GM21529 (cell line): ENCODE results near the gene BSDC1.
A peak's percentile ranks its signal among the peaks of the same experiment; 100 is the strongest.

Experiments used
- ATAC-seq: cut with Tn5 transposase; IDR thresholded peaks from one replicate; pipeline ENCODE4 v1.9.1; 2021; ENCODE audit not compliant: unreplicated experiment

The BSDC1 gene

GRCh38 chr1:32337855-32338636, 56.2 kb downstream of the BSDC1 start:
- ATAC-seq, result no peak

DNA sequence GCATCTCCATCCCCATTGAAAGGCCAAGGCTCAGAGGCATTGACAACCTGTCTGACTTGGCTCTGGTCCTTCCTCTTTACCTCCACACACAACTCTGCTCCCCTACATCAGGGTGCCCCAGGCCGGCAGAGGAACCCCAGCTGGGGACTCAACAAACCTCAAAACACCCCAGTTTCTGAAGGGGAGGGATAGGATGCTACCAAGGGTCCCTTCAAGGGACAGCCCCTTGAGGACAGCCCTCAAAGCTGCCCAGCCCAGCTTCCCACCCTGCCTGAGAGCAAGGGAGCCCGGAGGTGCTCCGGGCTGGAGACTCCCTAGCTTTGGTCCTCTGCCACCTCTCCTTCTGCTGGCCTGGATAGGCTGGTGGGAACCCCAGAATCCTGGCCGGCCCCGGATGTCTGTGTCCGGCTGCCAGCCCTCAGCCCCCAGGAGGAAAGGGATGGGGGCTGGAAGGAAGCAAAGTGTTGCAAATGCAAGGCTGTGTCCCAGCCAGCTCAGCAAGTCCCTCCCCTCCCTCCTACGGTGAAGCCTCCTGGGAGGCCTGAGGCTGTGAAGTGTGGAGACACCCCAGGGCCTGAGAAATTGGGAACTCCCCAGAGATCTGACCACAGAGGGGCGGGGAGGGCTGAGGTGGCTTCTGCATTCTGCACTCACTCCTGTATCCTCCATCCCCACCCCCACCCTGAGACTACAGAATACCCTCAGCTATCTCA, 57.1 kb downstream of the BSDC1 start:
- ATAC-seq, result peak; percentile 23

DNA sequence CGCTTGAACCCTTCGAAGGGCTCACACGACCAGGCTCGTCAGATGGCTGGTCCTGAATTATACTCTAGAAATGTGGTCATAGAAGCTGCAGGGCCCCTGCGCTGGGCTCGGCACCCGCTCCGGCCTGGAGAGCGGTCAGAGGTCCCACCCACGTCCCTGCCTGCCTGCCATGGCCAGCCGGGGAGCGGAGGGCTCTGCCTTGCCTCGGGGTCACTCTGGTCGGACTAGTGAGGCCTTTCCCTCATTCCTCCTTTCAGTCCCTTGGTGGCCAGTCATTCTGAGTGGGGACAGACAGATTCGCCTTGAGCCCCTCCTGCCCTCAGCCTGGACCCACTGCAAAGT, 57.7 kb downstream of the BSDC1 start:
- ATAC-seq, result no peak

GRCh38 chr1:32335790-32336590, 58.3 kb downstream of the BSDC1 start, which contains the start of gene MARCKSL1:
Gene MARCKSL1 (minus strand): TSS chr1:32336233. CDS start chr1:32336033, 200 bp downstream.
- peak; percentile 36 for ATAC-seq

DNA sequence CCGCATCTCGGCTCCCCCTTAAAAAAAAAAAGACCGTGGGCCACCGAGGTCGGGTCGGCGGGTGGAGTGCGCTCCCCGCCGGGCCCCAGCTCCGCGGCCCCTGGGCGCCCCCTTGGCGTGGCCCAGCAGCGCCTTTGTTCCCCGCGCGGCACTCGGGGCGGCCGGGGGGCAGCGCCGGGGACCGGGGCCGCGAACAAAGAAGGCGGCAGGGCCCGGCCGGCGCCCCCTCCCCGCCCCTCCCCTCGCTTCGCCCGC, 58.8 kb downstream of the BSDC1 start:
- ATAC-seq, result no peak

GRCh38 chr1:32334864-32335534, 59.2 kb downstream of the BSDC1 start:
- no peak for ATAC-seq

DNA sequence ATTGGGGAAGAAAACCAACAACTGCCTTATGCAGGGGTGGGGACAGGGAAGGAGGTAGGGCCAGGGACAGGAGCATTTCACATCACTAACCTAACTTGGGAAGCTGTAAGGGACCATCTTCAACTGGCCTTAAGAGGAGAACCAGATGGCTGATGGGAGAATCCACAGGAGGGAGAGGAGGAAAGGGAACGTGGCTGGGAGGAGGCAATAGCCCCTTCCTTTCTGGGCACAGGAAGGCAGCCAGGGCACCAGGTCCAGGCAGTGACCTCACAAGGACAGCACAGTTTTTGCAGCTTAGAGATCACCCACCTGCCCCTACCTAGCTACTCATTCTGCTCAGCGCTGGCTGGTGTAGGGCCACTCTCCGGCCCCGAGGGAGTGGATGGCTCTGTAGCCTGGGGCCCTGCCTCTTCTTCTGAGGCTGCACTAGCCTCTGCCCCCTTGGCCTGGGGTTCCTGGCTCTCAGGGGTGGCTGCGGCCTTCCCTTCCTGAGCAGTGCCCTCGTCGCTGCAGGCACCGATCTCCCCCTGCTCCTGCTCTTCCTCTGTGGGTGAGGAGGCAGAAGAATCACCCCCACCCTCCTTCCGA, 59.9 kb downstream of the BSDC1 start:
- no peak for ATAC-seq

DNA sequence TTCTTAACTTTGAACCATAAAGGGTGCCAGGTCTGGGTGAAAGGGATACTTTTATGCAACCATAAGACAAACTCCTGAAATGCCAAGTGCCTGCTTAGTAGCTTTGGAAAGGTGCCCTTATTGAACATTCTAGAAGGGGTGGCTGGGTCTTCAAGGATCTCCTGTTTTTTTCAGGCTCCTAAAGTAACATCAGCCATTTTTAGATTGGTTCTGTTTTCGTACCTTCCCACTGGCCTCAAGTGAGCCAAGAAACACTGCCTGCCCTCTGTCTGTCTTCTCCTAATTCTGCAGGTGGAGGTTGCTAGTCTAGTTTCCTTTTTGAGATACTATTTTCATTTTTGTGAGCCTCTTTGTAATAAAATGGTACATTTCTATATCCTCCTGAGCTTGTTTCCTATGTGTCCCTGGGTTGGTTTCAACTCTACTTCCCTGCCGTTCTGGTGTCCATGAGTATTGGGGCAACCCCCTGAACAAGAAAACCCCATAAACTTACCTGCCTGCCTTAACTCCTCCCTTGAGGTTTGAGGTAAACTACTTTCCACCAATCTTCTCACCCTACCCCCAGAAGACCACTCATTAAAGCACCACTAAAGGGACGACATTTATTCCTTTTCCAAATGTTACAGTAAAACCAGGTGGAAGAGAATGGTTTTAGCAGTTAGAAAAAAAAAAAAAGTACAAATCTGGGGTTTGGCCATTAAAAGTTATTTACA, 60.8 kb downstream of the BSDC1 start:
- no peak for ATAC-seq

DNA sequence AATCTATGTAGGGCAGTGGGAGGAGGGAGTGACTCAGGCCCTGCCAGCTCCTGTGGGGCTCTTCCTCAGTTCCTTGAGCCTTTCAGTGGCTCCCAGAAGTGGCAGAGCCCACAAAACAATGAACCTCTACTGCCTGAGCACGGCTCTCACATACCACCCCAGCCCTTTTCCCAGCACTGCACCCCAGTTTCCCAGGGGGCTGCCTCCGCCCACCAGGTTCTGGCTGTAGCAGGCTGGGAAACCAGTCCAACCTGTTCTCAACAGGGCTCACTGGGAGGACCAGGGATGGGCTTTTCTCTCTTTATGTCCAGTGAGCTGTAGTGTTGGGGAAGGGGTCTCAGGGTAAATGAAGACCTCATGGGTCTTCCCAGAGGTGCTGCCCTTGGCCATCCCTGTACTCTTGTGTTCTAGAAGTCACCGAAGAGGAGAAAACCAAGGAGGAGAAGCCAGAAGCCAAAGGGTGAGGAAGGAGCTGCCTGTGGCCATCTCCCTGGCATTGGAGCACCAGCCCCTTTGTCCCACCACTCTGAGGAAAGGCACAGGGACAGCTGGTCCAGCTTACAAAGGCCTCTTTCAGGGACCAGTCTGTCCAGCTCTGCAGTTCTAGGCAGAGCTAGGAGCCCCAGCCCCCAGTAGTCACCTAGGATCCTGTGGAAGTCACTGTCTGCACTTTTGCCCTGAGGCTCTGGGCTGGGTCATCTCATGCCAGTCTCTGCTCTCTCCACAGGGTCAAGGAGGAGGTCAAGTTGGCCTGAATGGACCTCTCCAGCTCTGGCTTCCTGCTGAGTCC, 61.8 kb downstream of the BSDC1 start:
- ATAC-seq, result no peak

DNA sequence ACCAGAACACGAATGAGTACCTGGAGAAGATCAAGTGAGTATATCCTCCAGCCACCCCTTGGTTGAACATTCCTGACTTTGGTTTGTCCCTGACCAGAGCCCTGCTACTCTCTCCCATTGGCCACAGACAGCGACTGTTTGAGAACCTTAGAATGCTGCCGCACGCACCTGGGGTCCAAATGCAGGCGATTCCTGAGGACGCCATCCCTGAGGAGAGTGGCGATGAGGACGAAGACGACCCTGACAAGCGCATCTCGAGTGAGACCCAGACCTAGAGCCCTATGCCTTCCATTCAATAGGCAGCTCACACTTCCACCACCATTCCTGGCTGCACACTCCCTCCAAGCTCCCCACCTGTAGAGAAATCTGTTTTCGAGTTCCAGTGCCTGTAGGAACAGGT, 62.7 kb downstream of the BSDC1 start:
- ATAC-seq, result no peak

DNA sequence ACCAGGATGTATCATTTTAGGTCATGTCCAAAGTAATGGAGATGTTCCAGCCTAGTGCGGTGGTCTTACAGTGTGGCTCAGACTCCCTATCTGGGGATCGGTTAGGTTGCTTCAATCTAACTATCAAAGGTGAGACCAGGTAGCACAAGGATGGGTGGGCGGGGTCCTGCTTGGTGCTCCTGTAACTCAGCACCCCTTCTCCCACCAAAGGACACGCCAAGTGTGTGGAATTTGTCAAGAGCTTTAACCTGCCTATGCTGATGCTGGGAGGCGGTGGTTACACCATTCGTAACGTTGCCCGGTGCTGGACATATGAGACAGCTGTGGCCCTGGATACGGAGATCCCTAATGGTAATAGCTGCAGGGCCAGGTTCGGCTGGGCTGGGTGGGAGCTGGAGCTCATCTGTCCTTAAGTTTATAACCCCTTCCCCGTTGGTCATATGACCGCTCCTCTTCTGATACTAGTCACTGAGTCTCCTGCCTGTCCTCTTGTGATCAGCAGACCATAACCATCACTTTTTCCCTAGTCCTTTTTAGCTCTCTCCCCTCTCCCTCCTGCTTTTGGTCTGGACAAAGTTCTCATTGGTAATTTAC, 63.6 kb downstream of the BSDC1 start:
- ATAC-seq, result no peak

DNA sequence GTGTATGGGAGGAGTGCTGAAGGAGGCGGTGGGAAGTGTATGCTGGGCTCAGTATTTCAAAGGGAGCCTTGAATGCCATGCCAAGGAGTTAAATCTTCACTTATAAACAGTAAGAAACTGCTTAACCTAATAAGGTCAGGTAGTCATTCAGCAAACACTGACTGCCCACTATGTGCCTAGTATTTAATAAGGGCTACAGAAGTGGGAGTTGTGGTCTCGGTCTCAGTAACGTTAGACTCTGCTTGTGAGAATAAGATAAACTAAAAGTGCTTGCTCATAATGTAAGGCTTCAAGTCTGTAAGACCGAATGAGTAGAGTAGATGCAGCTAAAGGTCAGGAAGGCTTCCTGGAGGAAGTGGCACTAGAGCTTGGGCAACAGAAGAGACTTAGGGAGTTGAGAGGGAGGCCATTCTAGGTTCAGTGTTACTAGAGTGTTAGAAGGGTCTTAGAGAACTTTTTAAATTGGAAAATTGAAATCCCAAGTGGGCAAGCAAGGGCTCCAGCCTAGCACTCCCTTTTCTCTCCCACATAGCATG, 64.2 kb downstream of the BSDC1 start:
- no peak for ATAC-seq

DNA sequence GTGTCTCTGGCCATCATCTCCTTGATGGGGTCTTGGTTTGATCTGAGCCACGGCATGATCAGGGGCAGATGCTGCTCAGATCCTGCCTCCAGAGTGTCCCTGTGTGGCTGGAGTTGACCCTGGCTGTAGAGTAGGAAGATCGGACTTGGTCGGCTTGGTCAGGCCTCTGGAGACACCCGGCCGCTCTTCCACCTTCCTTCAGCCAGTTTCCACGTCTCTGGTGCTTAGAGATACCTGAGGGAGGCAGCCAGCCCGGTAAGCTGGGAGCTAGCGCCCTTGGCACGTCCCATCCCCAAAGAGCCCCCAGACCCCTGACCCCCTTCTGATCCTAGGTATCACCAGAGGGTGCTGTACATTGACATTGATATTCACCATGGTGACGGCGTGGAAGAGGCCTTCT, 67.0 kb downstream of the BSDC1 start:
- ATAC-seq, result no peak

- ATAC-seq, result no peak
These were observed 72.4 kb downstream of the BSDC1 start for GRCh38 chr1:32321712-32322291.

DNA sequence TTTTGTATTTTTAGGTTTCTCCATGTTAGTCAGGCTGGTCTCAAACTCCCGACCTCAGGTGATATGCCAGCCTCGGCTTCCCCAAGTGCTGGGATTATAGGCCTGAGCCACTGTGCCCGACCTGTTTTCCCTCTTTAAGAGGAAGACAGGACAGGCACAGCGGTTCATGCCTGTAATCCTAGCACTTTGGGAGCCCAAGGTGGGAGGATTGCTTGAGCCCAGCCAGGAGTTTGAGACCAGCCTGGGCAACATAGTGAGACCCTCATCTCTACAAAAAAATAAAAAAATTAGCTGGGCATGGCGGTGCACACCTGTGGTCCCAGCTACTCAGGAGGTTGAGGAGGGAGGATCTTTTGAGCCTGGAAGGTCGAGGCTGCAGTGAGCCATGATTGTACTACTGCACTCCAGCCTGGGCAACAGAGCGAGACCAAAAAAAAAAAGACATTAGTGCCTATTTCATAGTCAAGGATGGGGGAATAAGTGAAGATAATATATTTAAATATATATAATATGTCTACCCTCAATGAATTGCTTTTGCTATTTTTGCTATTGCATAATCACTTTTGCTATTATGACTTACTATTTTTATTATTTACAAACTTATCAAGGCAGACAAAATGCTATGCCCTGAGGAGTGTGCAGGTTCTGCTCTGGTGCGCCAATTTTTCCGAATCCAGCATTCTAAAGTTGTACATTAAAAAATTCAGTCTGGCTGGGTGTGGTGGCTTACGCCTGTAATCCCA, 75.9 kb downstream of the BSDC1 start:
- no peak for ATAC-seq

DNA sequence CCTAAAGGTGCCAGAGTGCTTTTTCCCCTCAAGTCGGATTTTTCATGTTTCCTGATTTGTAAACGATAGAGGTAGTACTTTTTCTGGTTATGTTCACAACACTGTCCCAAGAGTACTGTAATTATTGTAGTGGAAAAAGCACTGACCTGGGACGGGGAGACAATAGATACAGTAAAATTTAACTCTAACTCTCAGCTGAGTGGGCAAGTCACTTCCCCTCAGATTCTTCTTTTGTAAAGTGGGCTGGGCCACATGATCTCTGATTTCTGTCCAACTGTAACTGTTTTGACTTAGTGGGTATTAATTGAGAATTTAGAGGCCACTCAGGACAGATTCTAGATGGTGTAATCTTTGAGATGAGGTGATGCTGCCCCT, 77.4 kb downstream of the BSDC1 start:
- ATAC-seq, result peak; percentile 24
